SJCRH30 (cell line): ENCODE measurements around the gene ANKHD1. TPM values are rescaled to one million over a fixed set of nuclear protein-coding genes. Genes with fewer than 3 reads are reported as not detected.
"Not testable (repeated sequence)": the region's sequence is repeated elsewhere in the genome, so short reads cannot be mapped to it uniquely, and the experiment has no call there.

Experiments used
- DNase-seq, 2 experiments: peaks; one replicate each; pipeline ENCODE4 v3.0.0-alpha.2; 2015 to 2020
- H3K27ac ChIP-seq: fragments of 250-450 bp; sonication (Bioruptor Pico); 2 replicates; pipeline ENCODE4 v1.5.1; 2020; ENCODE audit warnings: mild to moderate bottlenecking, moderate library complexity
- H3K27me3 ChIP-seq: fragments of 250-450 bp; sonication (Bioruptor Pico); 2 replicates; pipeline ENCODE4 v1.5.1; 2020; ENCODE audit warnings: mild to moderate bottlenecking, moderate library complexity
- H3K36me3 ChIP-seq: fragments of 250-450 bp; sonication (Bioruptor Pico); 2 replicates; pipeline ENCODE4 v1.5.1; 2020; ENCODE audit warnings: mild to moderate bottlenecking, moderate library complexity
- H3K4me1 ChIP-seq: fragments of 250-450 bp; sonication (Bioruptor Pico); 2 replicates; pipeline ENCODE4 v1.5.1; 2020; ENCODE audit warnings: mild to moderate bottlenecking, moderate library complexity
- H3K4me3 ChIP-seq: fragments of 250-450 bp; sonication (Bioruptor Pico); 2 replicates; pipeline ENCODE4 v1.5.1; 2020; ENCODE audit warnings: mild to moderate bottlenecking, moderate library complexity
- H3K9me3 ChIP-seq: fragments of 250-450 bp; sonication (Bioruptor Pico); replicated peaks from 2 replicates; pipeline ENCODE4 v1.5.1; 2020; ENCODE audit warnings: mild to moderate bottlenecking, moderate library complexity
- total RNA-seq: library from RNA; depleted of rRNA; stranded (reverse); fragments of >200 nt; shearing (Covaris generic); gene quantifications from 2 replicates; pipeline ENCODE4 v1.2.3, GENCODE V29; 2014

The ANKHD1 gene
- total RNA-seq, 1 experiment from 2014 or later, result 106 TPM

GRCh38 chr5:140427726-140428125 lies 26.1 kb downstream of the ANKHD1 start:
- H3K36me3 ChIP-seq, H3K27ac ChIP-seq, H3K9me3 ChIP-seq, H3K4me3 ChIP-seq, H3K4me1 ChIP-seq, DNase-seq, H3K27me3 ChIP-seq: not testable (repeated sequence)

GRCh38 chr5:140429724-140430123 lies 28.1 kb downstream of the ANKHD1 start:
- peaks cover 5% of the 10 kb centered on the region for H3K36me3 ChIP-seq
- H3K4me3 ChIP-seq, result no peak overlapping the region
- no peaks in the 10 kb centered on the region for H3K4me1 ChIP-seq
- H3K9me3 ChIP-seq, result no peaks in the 10 kb centered on the region
- no peak for DNase-seq
- H3K27me3 ChIP-seq, result no peaks in the 10 kb centered on the region
- no peak overlapping the region for H3K27ac ChIP-seq

GRCh38 chr5:140432212-140432611 lies 30.6 kb downstream of the ANKHD1 start:
- H3K4me3 ChIP-seq, result no peak overlapping the region
- no peaks in the 10 kb centered on the region for H3K9me3 ChIP-seq
- H3K4me1 ChIP-seq, result no peaks in the 10 kb centered on the region
- H3K36me3 ChIP-seq, result peaks cover 4% of the 10 kb centered on the region
- DNase-seq, result no peak
- H3K27me3 ChIP-seq, result no peaks in the 10 kb centered on the region
- H3K27ac ChIP-seq, result no peak overlapping the region

GRCh38 chr5:140432916-140433315 lies 31.3 kb downstream of the ANKHD1 start:
- H3K27me3 ChIP-seq, result no peaks in the 10 kb centered on the region
- H3K4me1 ChIP-seq, result no peaks in the 10 kb centered on the region
- H3K4me3 ChIP-seq, result no peak overlapping the region
- H3K9me3 ChIP-seq, result no peaks in the 10 kb centered on the region
- no peak for DNase-seq
- H3K36me3 ChIP-seq, result peaks cover 4% of the 10 kb centered on the region
- H3K27ac ChIP-seq, result no peak overlapping the region

GRCh38 chr5:140457368-140457767 lies 55.7 kb downstream of the ANKHD1 start:
- peaks cover 54% of the 10 kb centered on the region for H3K36me3 ChIP-seq
- not testable (repeated sequence) for H3K4me3 ChIP-seq, H3K27ac ChIP-seq, H3K4me1 ChIP-seq, H3K9me3 ChIP-seq, H3K27me3 ChIP-seq, DNase-seq

GRCh38 chr5:140466981-140467742 lies 65.5 kb downstream of the ANKHD1 start:
- DNase-seq, result no peak
- peaks cover 17% of the 10 kb centered on the region for H3K36me3 ChIP-seq
- no peaks in the 10 kb centered on the region for H3K27me3 ChIP-seq

GRCh38 chr5:140468188-140468587 lies 66.6 kb downstream of the ANKHD1 start:
- Histone ChIP-seq H3K27me3 (no peaks in the 10 kb centered on the region), H3K36me3 (peaks cover 18% of the 10 kb centered on the region), H3K9me3 (no peaks in the 10 kb centered on the region), H3K4me3 (no peak overlapping the region), H3K27ac (no peak overlapping the region), H3K4me1 (no peaks in the 10 kb centered on the region)
- no peak for DNase-seq

More at GRCh38 chr5:140466981-140467742, 65.5 kb downstream of the ANKHD1 start:
- H3K9me3 ChIP-seq, result no peaks in the 10 kb centered on the region
- H3K4me3 ChIP-seq, result no peak overlapping the region
- H3K27ac ChIP-seq, result no peak overlapping the region
- no peaks in the 10 kb centered on the region for H3K4me1 ChIP-seq

GRCh38 chr5:140469259-140469658 lies 67.6 kb downstream of the ANKHD1 start:
- Histone ChIP-seq H3K27ac (no peak overlapping the region), H3K9me3 (no peaks in the 10 kb centered on the region), H3K36me3 (peaks cover 22% of the 10 kb centered on the region), H3K27me3 (no peaks in the 10 kb centered on the region), H3K4me1 (no peaks in the 10 kb centered on the region), H3K4me3 (no peak overlapping the region)
- no peak for DNase-seq

- H3K27me3 ChIP-seq, result no peaks in the 10 kb centered on the region
- H3K36me3 ChIP-seq, result peaks cover 31% of the 10 kb centered on the region
- H3K27ac ChIP-seq, result no peak overlapping the region
- no peaks in the 10 kb centered on the region for H3K9me3 ChIP-seq
- no peak for DNase-seq
- no peaks in the 10 kb centered on the region for H3K4me1 ChIP-seq
- no peak overlapping the region for H3K4me3 ChIP-seq
Observed at GRCh38 chr5:140480310-140481014, 78.8 kb downstream of the ANKHD1 start.

GRCh38 chr5:140481758-140482157 lies 80.1 kb downstream of the ANKHD1 start:
- no peaks in the 10 kb centered on the region for H3K4me1 ChIP-seq
- H3K9me3 ChIP-seq, result no peaks in the 10 kb centered on the region
- peaks cover 39% of the 10 kb centered on the region for H3K36me3 ChIP-seq
- no peak overlapping the region for H3K27ac ChIP-seq
- no peak for DNase-seq
- H3K4me3 ChIP-seq, result no peak overlapping the region
- H3K27me3 ChIP-seq, result no peaks in the 10 kb centered on the region

GRCh38 chr5:140483055-140483454 lies 81.4 kb downstream of the ANKHD1 start:
- no peaks in the 10 kb centered on the region for H3K4me1 ChIP-seq
- no peaks in the 10 kb centered on the region for H3K27me3 ChIP-seq
- no peaks in the 10 kb centered on the region for H3K9me3 ChIP-seq
- no peak overlapping the region for H3K27ac ChIP-seq
- DNase-seq, result no peak
- H3K36me3 ChIP-seq, result peaks cover 45% of the 10 kb centered on the region
- H3K4me3 ChIP-seq, result no peak overlapping the region

- H3K4me3 ChIP-seq, H3K9me3 ChIP-seq, H3K27ac ChIP-seq, H3K4me1 ChIP-seq, DNase-seq, H3K27me3 ChIP-seq: not testable (repeated sequence)
- H3K36me3 ChIP-seq, result peaks cover 54% of the 10 kb centered on the region
Observed at GRCh38 chr5:140488141-140488540, 86.5 kb downstream of the ANKHD1 start.

- Histone ChIP-seq H3K27ac (no peak overlapping the region), H3K36me3 (peaks cover 55% of the 10 kb centered on the region), H3K4me3 (no peak overlapping the region), H3K27me3 (no peaks in the 10 kb centered on the region), H3K4me1 (no peaks in the 10 kb centered on the region), H3K9me3 (no peaks in the 10 kb centered on the region)
- DNase-seq, result no peak
Observed at GRCh38 chr5:140488914-140489313, 87.3 kb downstream of the ANKHD1 start.

- no peak overlapping the region for H3K27ac ChIP-seq
- no peak for DNase-seq
- no peaks in the 10 kb centered on the region for H3K9me3 ChIP-seq
- H3K36me3 ChIP-seq, result peaks cover 34% of the 10 kb centered on the region
- H3K4me3 ChIP-seq, result no peak overlapping the region
- H3K27me3 ChIP-seq, result no peaks in the 10 kb centered on the region
- no peaks in the 10 kb centered on the region for H3K4me1 ChIP-seq
Observed at GRCh38 chr5:140497897-140498296, 96.3 kb downstream of the ANKHD1 start.

GRCh38 chr5:140498591-140498990 lies 97.0 kb downstream of the ANKHD1 start:
- Histone ChIP-seq H3K4me3 (no peak overlapping the region), H3K9me3 (no peaks in the 10 kb centered on the region), H3K36me3 (peaks cover 36% of the 10 kb centered on the region), H3K27ac (no peak overlapping the region), H3K4me1 (no peaks in the 10 kb centered on the region), H3K27me3 (no peaks in the 10 kb centered on the region)
- no peak for DNase-seq
